Mesothelial cell of epicardium (in vitro differentiated cells): Measurements from ENCODE around the gene ZNF830. TPM values are rescaled to one million over a fixed set of nuclear protein-coding genes. Genes with fewer than 3 reads are reported as not detected.
A peak's percentile ranks its signal among the peaks of the same experiment; 100 is the strongest.
"Not testable (repeated sequence)": the region's sequence is repeated elsewhere in the genome, so short reads cannot be mapped to it uniquely, and the experiment has no call there.

Source experiments
- DNase-seq, 2 experiments: peaks; one replicate each; pipeline ENCODE4 v3.0.0; 2021; ENCODE audit warnings: low spot score in 2 of 2; ENCODE audit not compliant: unreplicated experiment in 2 of 2
- H3K27ac Mint-ChIP-seq: 2 replicates; pipeline ENCODE4 v1.8.0; 2021; ENCODE audit warnings: mixed read lengths
- H3K27me3 Mint-ChIP-seq: 2 replicates; pipeline ENCODE4 v1.8.0; 2021; ENCODE audit warnings: low read depth, mixed read lengths
- H3K36me3 Mint-ChIP-seq: 2 replicates; pipeline ENCODE4 v1.8.0; 2021; ENCODE audit warnings: mixed read lengths
- H3K4me1 Mint-ChIP-seq: 2 replicates; pipeline ENCODE4 v1.8.0; 2021; ENCODE audit warnings: mixed read lengths
- H3K4me3 Mint-ChIP-seq: 2 replicates; pipeline ENCODE4 v1.8.0; 2021; ENCODE audit warnings: mild to moderate bottlenecking, moderate library complexity, mixed read lengths
- H3K9me3 Mint-ChIP-seq: 2 replicates; pipeline ENCODE4 v1.8.0; 2021; ENCODE audit warnings: mixed read lengths
- CTCF ChIP-seq: fragments of 200-600 bp; sonication (generic); IDR thresholded peaks from one replicate; pipeline ENCODE4 v1.5.0; 2021; ENCODE audit warnings: antibody characterized with exemption; ENCODE audit not compliant: unreplicated experiment
- total RNA-seq: library from RNA; stranded (reverse); gene quantifications from 3 replicates; pipeline ENCODE4 v1.2.1, GENCODE V29; 2021

ZNF830 gene
- total RNA-seq, 1 donor from 2014 or later, result 17.2 TPM

- no peaks in the 10 kb centered on the region for H3K27me3 Mint-ChIP-seq
- no peak overlapping the region for H3K4me3 Mint-ChIP-seq
- peaks cover 47% of the 10 kb centered on the region for H3K36me3 Mint-ChIP-seq
- H3K4me1 Mint-ChIP-seq, result peaks cover 21% of the 10 kb centered on the region
- DNase-seq, result no peak
- H3K27ac Mint-ChIP-seq, result peak overlapping the region; percentile 97
- no peak for TF ChIP-seq CTCF
- H3K9me3 Mint-ChIP-seq, result no peaks in the 10 kb centered on the region
Measured at GRCh38 chr17:34996422-34997285, 35.3 kb downstream of the ZNF830 start.

GRCh38 chr17:34997355-34997862, 36.1 kb downstream of the ZNF830 start:
- Mint-ChIP-seq H3K36me3 (peaks cover 44% of the 10 kb centered on the region), H3K4me1 (peaks cover 21% of the 10 kb centered on the region), H3K4me3 (no peak overlapping the region), H3K27me3 (no peaks in the 10 kb centered on the region), H3K9me3 (no peaks in the 10 kb centered on the region), H3K27ac (peak overlapping the region; percentile 97)
- no peak for TF ChIP-seq CTCF
- DNase-seq, result peak in 1 of 2 experiments; percentile 54

GRCh38 chr17:34998205-34998604, 36.9 kb downstream of the ZNF830 start:
- DNase-seq, result peak in 1 of 2 experiments; percentile 59
- TF ChIP-seq CTCF, result no peak
- Mint-ChIP-seq H3K9me3 (no peaks in the 10 kb centered on the region), H3K4me3 (no peak overlapping the region), H3K27me3 (no peaks in the 10 kb centered on the region), H3K36me3 (peaks cover 42% of the 10 kb centered on the region), H3K27ac (peak overlapping the region; percentile 97), H3K4me1 (peaks cover 21% of the 10 kb centered on the region)

- Mint-ChIP-seq H3K4me3 (no peak overlapping the region), H3K27me3 (no peaks in the 10 kb centered on the region), H3K9me3 (no peaks in the 10 kb centered on the region), H3K36me3 (peaks cover 31% of the 10 kb centered on the region), H3K27ac (no peak overlapping the region), H3K4me1 (peaks cover 21% of the 10 kb centered on the region)
- no peak for DNase-seq
- no peak for TF ChIP-seq CTCF
Measured at GRCh38 chr17:34999456-34999855, 38.1 kb downstream of the ZNF830 start.

- H3K9me3 Mint-ChIP-seq, H3K27me3 Mint-ChIP-seq, H3K27ac Mint-ChIP-seq, DNase-seq, H3K4me3 Mint-ChIP-seq: not testable (repeated sequence)
- H3K36me3 Mint-ChIP-seq, result peaks cover 35% of the 10 kb centered on the region
- H3K4me1 Mint-ChIP-seq, result peaks cover 21% of the 10 kb centered on the region
Measured at GRCh38 chr17:35000965-35001364, 39.6 kb downstream of the ZNF830 start.

GRCh38 chr17:35001549-35001948, 40.2 kb downstream of the ZNF830 start:
- Mint-ChIP-seq H3K4me1 (peaks cover 17% of the 10 kb centered on the region), H3K4me3 (no peak overlapping the region), H3K27ac (no peak overlapping the region), H3K9me3 (no peaks in the 10 kb centered on the region), H3K36me3 (peaks cover 32% of the 10 kb centered on the region), H3K27me3 (no peaks in the 10 kb centered on the region)
- no peak for TF ChIP-seq CTCF
- no peak for DNase-seq
